ENCODE results near the gene GULP1. TPM values are rescaled to one million over a fixed set of nuclear protein-coding genes. Genes with fewer than 3 reads are reported as not detected.

The GULP1 gene
- total and polyA plus RNA-seq, 10 of the 15 experiments (the other 5 are each of a cell fraction or from before 2014, with no cell fraction given), result 0.02 to 1.3 (median 0.15) TPM; not detected in 5

- ChIA-PET POLR2A (no interaction called here), RAD21 (ENCODE audit: unreplicated experiment) (no interaction called here), SMC1A (ENCODE audit: uncharacterized antibody, unreplicated experiment) (no interaction called here), CTCF (no interaction called here)
- DNase-seq (ENCODE audit: low read depth, low spot score) (no peak), ATAC-seq (no peak), FAIRE-seq (no peak)
- 0% methylated on average over 1 of the region's 1 CpG for WGBS (ENCODE audit: insufficient coverage, insufficient replicate concordance, low lambda C conversion rate, missing lambda C conversion rate)
- H4K20me1 ChIP-seq (ENCODE audit: control insufficient read depth, insufficient read depth), result no peaks in the 10 kb centered on the region
- in situ Hi-C loops (cut with MboI), result no loop called here
- H3K36me3 ChIP-seq (ENCODE audit: control insufficient read depth in 2 of 2, insufficient read depth in 2 of 2, low read length in 1 of 2), result no peaks in the 10 kb centered on the region
- H3K79me2 ChIP-seq (ENCODE audit: control insufficient read depth, insufficient read depth, low read length), result no peaks in the 10 kb centered on the region
- BruUV-seq (replicated peaks), result no TSS peak
- TF ChIP-seq RB1 (IDR thresholded peaks at IDR 0.05; ENCODE audit: borderline replicate concordance) (no peak), NR2F1 (conservative IDR thresholded peaks at IDR 0.05) (no peak), ZNF622 (IDR thresholded peaks at IDR 0.05) (no peak), SUPT20H (IDR thresholded peaks at IDR 0.05; ENCODE audit: borderline replicate concordance, control insufficient read depth, low read depth, low read length) (no peak), TAF1 (IDR thresholded peaks at IDR 0.05; ENCODE audit: borderline replicate concordance, low read depth, low read length) (no peak)
- TF ChIP-seq, protein P1, sequence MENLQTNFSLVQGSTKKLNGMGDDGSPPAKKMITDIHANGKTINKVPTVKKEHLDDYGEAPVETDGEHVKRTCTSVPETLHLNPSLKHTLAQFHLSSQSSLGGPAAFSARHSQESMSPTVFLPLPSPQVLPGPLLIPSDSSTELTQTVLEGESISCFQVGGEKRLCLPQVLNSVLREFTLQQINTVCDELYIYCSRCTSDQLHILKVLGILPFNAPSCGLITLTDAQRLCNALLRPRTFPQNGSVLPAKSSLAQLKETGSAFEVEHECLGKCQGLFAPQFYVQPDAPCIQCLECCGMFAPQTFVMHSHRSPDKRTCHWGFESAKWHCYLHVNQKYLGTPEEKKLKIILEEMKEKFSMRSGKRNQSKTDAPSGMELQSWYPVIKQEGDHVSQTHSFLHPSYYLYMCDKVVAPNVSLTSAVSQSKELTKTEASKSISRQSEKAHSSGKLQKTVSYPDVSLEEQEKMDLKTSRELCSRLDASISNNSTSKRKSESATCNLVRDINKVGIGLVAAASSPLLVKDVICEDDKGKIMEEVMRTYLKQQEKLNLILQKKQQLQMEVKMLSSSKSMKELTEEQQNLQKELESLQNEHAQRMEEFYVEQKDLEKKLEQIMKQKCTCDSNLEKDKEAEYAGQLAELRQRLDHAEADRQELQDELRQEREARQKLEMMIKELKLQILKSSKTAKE (IDR thresholded peaks at IDR 0.05; ENCODE audit: low read depth, poor library complexity, severe bottlenecking), result no peak
- TF ChIP-seq, protein P2, sequence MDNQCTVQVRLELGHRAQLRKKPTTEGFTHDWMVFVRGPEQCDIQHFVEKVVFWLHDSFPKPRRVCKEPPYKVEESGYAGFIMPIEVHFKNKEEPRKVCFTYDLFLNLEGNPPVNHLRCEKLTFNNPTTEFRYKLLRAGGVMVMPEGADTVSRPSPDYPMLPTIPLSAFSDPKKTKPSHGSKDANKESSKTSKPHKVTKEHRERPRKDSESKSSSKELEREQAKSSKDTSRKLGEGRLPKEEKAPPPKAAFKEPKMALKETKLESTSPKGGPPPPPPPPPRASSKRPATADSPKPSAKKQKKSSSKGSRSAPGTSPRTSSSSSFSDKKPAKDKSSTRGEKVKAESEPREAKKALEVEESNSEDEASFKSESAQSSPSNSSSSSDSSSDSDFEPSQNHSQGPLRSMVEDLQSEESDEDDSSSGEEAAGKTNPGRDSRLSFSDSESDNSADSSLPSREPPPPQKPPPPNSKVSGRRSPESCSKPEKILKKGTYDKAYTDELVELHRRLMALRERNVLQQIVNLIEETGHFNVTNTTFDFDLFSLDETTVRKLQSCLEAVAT (IDR thresholded peaks at IDR 0.05), result no peak
- intact Hi-C loops (cut with micrococcal nuclease; ENCODE audit: unreplicated experiment), result no loop called here
- no peaks in the 10 kb centered on the region for H3K27me3 ChIP-seq (replicated peaks in 1 of 2; ENCODE audit: control insufficient read depth in 2 of 2, insufficient read depth in 2 of 2, low read length in 1 of 2)
- no peaks in the 10 kb centered on the region for H3K9me3 ChIP-seq (replicated peaks; ENCODE audit: control insufficient read depth, insufficient read depth, low read length)
- H3K27ac ChIP-seq (ENCODE audit: control insufficient read depth, insufficient read depth), result no peak overlapping the region
- H3K4me2 ChIP-seq (ENCODE audit: control insufficient read depth, insufficient read depth), result no peak overlapping the region
- H2AFZ ChIP-seq (ENCODE audit: control insufficient read depth, low read depth, low read length), result no peak overlapping the region
- no peak overlapping the region for H3K4me3 ChIP-seq
- no peak overlapping the region for H3K9ac ChIP-seq (ENCODE audit: control insufficient read depth, insufficient read depth, low read length)
- H3K4me1 ChIP-seq (ENCODE audit: control insufficient read depth, insufficient read depth, low read length), result no peaks in the 10 kb centered on the region
Measured at GRCh38 chr2:188573453-188573852, 281.8 kb downstream of the GULP1 start.
